NCI-H345 treated with DMSO at 0.1 percent for 48 hours (cell line): ENCODE data around the gene CTNND2.
"Not testable (repeated sequence)": the region's sequence is repeated elsewhere in the genome, so short reads cannot be mapped to it uniquely, and the experiment has no call there.

Experiments
- DNase-seq: peaks from one replicate; lab custom pipeline; 2025; ENCODE audit not compliant: unreplicated experiment; lab: John Stamatoyannopoulos, UW

CTNND2 gene

GRCh38 chr5:11482011-11482410 is 422.2 kb downstream of the CTNND2 start:
- DNase-seq, result no peak

GRCh38 chr5:11477786-11478185 is 426.5 kb downstream of the CTNND2 start:
- no peak for DNase-seq

- no peak for DNase-seq
Observed at GRCh38 chr5:11476866-11477265, 427.4 kb downstream of the CTNND2 start.

- no peak for DNase-seq
Observed at GRCh38 chr5:11468334-11469039, 435.8 kb downstream of the CTNND2 start.

DNA sequence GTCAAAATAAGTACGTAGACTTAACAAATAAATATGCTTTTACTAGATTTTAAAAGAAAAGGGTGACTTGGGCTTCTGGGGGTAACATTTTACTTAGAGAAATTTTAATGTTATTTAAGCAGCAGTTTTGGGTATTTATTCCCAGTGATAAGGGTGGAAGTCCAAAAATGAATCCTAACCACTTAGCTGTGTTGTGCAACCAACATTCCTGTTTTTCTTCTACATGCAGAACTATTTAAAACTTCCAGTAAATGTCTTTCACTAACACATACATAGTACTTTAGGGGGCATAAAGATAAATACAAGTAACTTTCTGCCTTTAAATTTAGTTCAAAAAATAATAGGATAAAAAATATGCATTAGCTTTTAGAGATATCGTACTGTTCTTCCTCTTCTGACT is 436.7 kb downstream of the CTNND2 start:
- DNase-seq, result no peak

GRCh38 chr5:11459716-11460115 is 444.5 kb downstream of the CTNND2 start:
- DNase-seq, result no peak

GRCh38 chr5:11455505-11455904 is 448.7 kb downstream of the CTNND2 start:
- DNase-seq, result no peak

DNA sequence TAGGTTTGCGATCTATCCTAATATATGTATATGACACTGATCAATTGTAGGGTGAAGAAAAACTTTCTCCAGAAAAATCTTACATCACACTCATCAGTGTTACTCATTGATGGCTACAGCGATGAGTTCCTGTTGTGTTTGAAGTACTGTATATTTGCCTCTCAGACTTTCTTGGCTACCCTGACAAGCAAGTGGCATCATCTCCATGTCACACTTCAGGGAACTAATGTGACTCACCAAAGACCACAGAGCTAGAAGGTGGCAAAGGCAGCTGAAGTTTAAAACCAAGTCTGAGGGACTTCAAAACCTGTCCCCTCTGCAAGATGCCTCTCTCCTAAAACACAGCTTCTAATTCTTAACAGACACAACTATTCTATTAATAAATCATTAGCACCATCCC is 451.4 kb downstream of the CTNND2 start:
- no peak for DNase-seq

DNA sequence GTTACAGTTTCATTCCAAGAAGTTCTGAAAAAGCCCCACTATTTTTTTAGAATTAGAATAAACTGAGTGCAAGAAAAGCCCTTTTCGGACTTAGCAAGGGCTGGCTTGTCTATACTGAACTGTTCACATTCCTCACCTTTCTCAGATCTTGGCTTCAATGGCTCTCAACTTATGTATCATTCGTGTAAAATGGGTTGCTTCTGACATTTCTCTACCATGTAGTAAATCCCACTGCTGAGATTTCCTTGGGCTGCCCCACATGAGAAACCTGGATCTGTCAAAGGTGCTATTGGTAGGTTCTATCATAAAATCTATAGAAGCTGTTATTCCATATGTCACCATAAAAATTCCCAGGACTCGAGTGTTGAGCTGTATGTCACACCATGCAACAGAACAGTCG is 454.3 kb downstream of the CTNND2 start:
- no peak for DNase-seq

DNA sequence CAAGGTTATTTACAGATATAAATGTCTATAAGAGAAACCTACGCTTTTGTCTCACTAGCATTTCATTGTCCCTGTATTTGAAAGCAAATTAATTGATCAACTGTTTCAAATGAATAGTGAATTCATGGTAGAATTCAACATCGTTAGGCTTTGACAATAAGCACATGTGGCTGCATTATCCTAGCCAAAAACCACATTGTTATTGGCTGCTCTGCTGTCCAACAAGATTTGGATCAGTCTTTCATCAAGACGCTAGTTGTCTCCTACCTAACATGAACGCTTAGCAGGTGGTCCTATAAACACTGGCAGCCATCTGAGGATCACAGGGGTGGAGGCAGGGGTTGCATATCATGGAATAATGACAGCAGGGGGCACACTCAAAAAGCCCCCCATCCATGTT is 455.0 kb downstream of the CTNND2 start:
- DNase-seq, result no peak

DNA sequence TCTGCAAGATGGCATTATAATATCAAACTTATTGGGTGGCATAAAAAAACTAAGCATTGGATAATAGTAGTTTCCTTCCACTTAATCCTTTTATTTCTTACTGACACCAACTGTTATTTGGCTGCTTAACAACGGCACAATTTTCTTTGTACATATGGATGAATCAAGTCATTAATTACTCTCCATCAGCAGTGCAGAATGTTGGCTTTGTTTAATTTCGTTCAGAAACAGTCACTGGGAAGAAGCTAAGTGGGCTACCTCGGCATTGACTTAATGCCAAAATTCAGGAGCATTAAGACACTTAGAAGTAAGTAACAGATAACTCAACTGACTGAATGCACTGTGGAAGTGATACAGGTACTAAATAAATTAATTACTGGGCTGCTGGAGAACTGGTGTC is 460.4 kb downstream of the CTNND2 start:
- DNase-seq, result no peak

DNA sequence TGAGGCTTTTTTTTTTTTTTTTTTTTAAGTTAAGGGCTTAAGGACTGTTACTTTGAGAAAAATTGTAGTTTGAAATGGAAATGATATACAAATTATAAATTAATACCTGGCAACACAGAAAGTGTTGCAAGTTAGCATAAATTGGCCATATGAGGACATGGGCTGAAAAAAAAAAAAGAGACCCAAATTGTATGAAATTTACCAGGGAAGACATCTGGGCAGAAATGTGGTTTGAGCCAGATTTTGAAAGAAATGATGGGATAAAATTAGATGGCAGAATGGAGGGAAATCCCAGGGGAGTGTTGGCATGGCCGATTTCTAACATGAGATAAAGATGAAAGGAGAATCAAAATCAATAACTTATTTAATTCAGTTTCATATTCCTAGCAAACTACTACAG is 472.1 kb downstream of the CTNND2 start:
- DNase-seq, result no peak

DNA sequence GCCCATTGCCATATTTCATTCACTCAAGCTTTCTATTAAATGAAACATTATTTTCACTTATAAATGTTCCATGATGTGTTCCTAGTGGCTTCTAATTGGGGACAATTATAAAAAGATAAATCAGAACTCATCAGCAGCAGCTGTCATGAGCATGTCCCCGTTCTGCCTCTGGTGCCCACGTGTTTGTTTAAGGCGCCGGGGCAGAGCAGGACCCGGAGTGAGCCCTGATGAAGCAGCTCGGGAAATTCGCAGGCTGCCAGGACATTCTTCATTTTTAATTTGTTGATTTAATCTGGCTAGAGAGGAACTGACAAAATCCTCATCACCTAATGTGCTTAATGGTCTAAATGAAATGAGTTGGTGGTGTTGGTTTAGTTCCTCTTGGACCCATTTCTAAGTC is 475.0 kb downstream of the CTNND2 start:
- DNase-seq, result no peak

DNA sequence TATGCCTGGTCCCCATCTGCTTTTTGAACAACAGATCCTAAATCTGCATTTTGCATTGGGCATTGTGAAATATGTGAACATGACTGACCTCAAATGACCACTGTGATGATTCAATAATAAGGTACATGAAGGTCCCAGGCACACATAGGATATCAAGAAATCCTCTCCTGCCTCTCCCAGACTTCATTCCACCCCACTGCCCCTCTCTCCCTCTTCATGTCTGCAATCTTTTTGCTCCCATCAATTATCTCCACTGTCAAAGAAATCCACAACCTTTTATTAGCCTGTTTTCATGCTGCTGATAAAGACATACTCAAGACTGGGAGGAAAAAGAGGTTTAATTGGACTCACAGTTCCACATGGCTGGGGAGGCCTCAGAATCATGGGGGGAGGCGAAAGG is 476.7 kb downstream of the CTNND2 start:
- DNase-seq, result no peak

- no peak for DNase-seq
Observed at GRCh38 chr5:11426442-11426841, 477.8 kb downstream of the CTNND2 start.

DNA sequence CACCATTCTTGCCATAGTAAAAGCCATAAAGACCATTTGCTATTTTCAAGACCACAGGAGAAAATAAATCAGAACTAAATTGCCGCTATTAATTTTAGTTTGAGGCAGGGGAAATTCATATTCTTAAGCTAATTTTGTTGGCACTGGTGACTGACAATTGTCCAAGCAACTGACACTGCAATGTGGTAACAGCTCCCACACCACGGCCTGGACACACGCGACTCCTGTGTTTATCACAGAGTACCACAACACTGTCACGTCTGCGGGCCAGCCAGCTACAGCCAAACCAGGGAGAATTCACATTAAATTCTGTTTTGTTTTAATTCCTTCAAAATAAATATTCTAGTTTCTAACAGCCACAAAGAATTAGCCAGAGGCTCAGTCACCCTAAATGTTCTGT is 481.9 kb downstream of the CTNND2 start:
- DNase-seq, result no peak

DNA sequence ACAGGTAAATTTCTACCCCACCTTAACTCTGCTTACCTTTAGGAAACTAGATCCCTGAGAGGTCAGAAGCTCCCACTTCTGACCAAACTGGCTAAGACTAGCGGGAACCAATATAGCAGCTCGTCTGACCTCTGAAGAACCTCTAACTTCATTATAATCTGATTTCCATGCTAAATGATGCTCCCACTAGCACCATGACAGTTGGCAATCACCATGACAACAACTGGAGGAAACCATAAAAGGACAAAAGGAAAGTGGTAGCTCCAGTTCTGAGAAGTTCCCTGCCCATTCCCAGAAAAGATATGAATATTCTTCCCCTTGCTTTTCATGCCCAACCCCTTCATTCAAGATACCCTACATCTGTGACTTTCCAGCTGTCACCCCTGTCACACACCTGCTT is 483.3 kb downstream of the CTNND2 start:
- no peak for DNase-seq

- DNase-seq, result no peak
Observed at GRCh38 chr5:11415751-11416150, 488.5 kb downstream of the CTNND2 start.

- not testable (repeated sequence) for DNase-seq
Observed at GRCh38 chr5:11414732-11415131, 489.5 kb downstream of the CTNND2 start.

DNA sequence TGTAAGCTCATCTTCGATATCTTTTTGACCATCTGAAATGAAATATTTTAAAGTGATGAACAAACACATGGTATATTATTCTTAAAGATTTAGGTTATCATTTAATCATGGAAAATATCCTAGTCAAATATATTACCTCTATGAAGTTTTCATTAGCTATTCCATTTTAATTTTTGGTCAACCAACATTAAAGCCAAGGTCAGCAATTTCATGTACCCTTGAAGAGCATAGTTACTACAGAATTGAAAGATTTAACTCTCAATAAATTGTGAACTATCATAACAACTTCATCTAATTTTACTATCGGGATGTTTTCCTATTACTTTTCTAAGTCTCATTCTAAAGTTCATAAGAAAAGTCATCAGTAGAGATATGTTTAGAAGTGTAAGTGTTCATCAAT is 492.6 kb downstream of the CTNND2 start:
- no peak for DNase-seq

DNA sequence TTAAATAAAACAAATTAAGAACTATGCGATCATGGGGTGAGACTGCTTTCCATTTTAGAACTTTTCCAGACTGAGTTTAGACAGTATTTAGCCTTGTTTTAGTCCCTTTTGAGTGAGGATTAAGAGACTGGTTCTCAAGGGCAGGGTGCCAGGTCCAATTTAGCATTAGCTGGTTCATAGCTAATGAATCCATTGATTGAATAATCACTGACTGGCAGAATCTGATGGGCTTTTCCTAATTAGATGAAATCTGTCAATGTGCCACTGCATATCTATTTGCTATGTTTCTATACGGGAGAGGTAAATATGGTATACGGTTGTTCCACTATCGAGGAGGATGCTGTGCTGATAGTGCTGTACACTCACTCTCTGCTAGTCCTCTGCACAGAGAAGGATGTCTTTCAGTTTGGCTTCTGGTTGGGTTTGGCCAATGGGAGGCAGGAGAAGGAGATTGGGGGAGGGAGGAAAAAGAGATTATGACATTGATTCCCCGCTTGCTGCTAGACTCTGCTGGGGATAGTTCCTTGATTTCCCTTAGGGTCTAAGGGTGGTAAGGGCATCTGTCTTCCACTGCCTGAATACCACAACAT is 496.6 kb downstream of the CTNND2 start:
- no peak for DNase-seq

- DNase-seq, result no peak
Observed at GRCh38 chr5:11400316-11400715, 503.9 kb downstream of the CTNND2 start.

DNA sequence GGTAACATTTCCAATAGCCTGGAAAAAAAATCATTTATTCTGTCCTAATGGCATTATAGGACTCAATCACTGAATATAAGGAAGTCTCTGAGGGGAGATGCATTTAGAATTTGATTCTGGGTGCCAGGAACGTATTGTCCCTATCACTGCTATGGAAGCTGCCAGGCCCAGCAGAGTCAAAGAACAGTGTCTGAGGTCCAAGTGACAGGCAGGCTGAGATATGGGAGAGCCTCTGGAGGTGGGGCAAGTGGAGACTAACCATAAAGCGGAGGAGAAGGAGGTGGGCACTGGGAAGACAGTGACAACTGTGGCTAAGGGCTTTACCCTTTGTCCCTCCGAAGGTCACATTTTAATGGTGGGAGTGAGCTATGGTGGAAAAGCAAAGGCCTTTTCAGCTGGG is 505.5 kb downstream of the CTNND2 start:
- no peak for DNase-seq
